Pons (tissue), 1 donor: Measurements from ENCODE around the gene MCOLN2.
A peak's percentile ranks its signal among the peaks of the same experiment; 100 is the strongest.
"Not testable (repeated sequence)": the region's sequence is repeated elsewhere in the genome, so short reads cannot be mapped to it uniquely, and the experiment has no call there.

Experiments
- DNase-seq: peaks from one replicate; pipeline ENCODE4 v3.0.0-alpha.2; 2016; ENCODE audit warnings: low spot score

The MCOLN2 gene

GRCh38 chr1:84940481-84940880, 56.4 kb downstream of the MCOLN2 start:
- no peak for DNase-seq

GRCh38 chr1:84939761-84940160, 57.2 kb downstream of the MCOLN2 start:
- DNase-seq, result no peak

- DNase-seq, result no peak
These were observed 57.8 kb downstream of the MCOLN2 start for GRCh38 chr1:84939151-84939550.

- DNase-seq, result peak; percentile 85
These were observed 60.6 kb downstream of the MCOLN2 start for GRCh38 chr1:84936116-84936810.

- no peak for DNase-seq
These were observed 63.8 kb downstream of the MCOLN2 start for GRCh38 chr1:84933011-84933611.

GRCh38 chr1:84930831-84931230, 66.1 kb downstream of the MCOLN2 start:
- no peak for DNase-seq

GRCh38 chr1:84930329-84930728, 66.6 kb downstream of the MCOLN2 start:
- no peak for DNase-seq

GRCh38 chr1:84929581-84929980, 67.3 kb downstream of the MCOLN2 start:
- DNase-seq, result no peak

- DNase-seq, result no peak
These were observed 67.9 kb downstream of the MCOLN2 start for GRCh38 chr1:84928979-84929378.

GRCh38 chr1:84923317-84923716, 73.6 kb downstream of the MCOLN2 start:
- no peak for DNase-seq

GRCh38 chr1:84920159-84920558, 76.8 kb downstream of the MCOLN2 start:
- no peak for DNase-seq

- DNase-seq, result peak; percentile 3
These were observed 77.4 kb downstream of the MCOLN2 start for GRCh38 chr1:84919461-84919970.

- no peak for DNase-seq
These were observed 78.1 kb downstream of the MCOLN2 start for GRCh38 chr1:84918726-84919336.

GRCh38 chr1:84916897-84917296, 80.0 kb downstream of the MCOLN2 start:
- DNase-seq, result no peak

GRCh38 chr1:84913555-84913892, 83.4 kb downstream of the MCOLN2 start:
- DNase-seq, result no peak

- no peak for DNase-seq
These were observed 84.0 kb downstream of the MCOLN2 start for GRCh38 chr1:84912726-84913554.

GRCh38 chr1:84908746-84909464, 88.0 kb downstream of the MCOLN2 start:
- not testable (repeated sequence) for DNase-seq

GRCh38 chr1:84907095-84907827, 89.7 kb downstream of the MCOLN2 start:
- DNase-seq, result no peak

GRCh38 chr1:84902727-84903126, 94.2 kb downstream of the MCOLN2 start:
- not testable (repeated sequence) for DNase-seq

- no peak for DNase-seq
These were observed 96.9 kb downstream of the MCOLN2 start for GRCh38 chr1:84899969-84900368.

- DNase-seq, result no peak
These were observed 100.6 kb downstream of the MCOLN2 start for GRCh38 chr1:84896279-84896678.
